LNCAP (cell line): ENCODE results near the gene AHRR.

Experiments
- TF ChIP-seq, protein P1 (sequence below): fragments of 450-650 bp; IDR thresholded peaks from 2 replicates; pipeline ENCODE4 v1.5.1; 2017; ENCODE audit warnings: mild to moderate bottlenecking

Gene AHRR

GRCh38 chr5:428219-428618, 106.7 kb downstream of the AHRR start:
- TF ChIP-seq, protein P1, sequence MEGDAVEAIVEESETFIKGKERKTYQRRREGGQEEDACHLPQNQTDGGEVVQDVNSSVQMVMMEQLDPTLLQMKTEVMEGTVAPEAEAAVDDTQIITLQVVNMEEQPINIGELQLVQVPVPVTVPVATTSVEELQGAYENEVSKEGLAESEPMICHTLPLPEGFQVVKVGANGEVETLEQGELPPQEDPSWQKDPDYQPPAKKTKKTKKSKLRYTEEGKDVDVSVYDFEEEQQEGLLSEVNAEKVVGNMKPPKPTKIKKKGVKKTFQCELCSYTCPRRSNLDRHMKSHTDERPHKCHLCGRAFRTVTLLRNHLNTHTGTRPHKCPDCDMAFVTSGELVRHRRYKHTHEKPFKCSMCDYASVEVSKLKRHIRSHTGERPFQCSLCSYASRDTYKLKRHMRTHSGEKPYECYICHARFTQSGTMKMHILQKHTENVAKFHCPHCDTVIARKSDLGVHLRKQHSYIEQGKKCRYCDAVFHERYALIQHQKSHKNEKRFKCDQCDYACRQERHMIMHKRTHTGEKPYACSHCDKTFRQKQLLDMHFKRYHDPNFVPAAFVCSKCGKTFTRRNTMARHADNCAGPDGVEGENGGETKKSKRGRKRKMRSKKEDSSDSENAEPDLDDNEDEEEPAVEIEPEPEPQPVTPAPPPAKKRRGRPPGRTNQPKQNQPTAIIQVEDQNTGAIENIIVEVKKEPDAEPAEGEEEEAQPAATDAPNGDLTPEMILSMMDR = no peak

DNA sequence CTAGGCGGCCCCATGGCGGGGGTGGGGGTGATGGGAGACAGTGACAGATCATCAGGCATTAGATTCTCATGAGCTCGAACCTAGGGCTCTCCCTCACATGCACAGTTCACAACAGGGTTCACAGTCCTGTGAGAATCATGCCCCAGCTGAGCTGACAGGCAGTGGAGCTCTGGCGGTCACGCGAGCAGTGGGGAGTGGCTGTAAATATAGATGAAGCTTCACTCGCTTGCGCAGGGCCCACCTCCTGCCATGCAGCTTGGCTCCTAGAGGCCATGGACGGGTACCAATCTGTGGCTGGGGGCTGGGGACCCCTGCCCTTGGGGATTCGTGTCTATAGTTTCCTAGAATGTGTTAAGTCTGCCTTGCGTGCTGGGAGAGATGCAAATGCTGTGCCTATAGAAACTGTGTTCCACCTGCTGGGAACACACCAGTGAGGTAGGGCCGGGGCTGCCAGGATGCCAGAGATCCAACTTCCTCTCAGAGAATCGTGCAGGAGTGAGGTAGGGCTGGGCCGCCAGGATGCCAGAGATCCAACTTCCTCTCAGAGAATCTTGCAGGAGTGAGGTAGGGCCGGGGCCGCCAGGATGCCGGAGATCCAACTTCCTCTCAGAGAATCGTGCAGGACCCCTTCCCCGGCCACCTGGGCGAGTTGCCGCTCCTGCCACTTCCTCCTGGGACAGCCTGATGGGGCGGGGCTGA, 107.4 kb downstream of the AHRR start:
- TF ChIP-seq, protein P1 = no peak

GRCh38 chr5:429453-430188, 108.1 kb downstream of the AHRR start:
- TF ChIP-seq, protein P1 = no peak

DNA sequence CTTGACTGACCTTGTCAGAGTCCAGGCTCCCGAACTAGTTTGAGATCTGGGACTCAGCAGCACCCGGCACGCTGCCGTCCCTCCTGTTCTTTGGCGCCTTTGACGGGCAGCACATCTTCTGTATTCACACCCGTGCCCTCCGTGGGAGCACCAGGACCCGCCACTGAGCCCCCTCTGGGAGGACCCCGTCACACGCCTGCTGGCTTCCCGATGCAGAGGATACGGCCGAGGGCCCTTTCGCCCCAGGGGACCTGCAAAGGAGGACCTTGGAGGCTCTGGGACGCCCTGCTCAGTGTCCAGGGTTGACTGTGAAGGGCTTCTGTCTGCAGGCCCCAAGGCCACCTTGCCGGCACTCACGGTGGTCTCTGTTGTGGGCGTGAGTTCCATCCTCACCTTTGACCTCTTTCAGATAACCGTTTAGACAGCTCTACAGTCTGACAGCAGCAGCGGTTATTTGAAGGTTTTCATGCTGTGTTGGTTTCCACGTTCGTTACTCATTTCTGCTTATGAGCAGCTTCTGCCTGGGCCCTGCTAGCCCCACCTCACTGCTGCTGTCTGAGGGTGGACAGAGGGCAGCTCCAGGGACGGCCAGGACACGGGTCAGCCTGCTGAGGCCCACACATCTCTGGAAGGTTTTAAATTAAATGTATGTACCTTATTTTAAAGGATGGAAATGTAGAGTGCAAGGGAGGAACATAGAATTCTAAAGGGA, 108.9 kb downstream of the AHRR start:
- TF ChIP-seq, protein P1 = no peak

- TF ChIP-seq, protein P1 = peak; percentile 54
Observed at GRCh38 chr5:431001-431710, 109.6 kb downstream of the AHRR start.

- TF ChIP-seq, protein P1 = no peak
Observed at GRCh38 chr5:431711-432050, 110.2 kb downstream of the AHRR start.

- TF ChIP-seq, protein P1 = no peak
Observed at GRCh38 chr5:432201-432927, 110.8 kb downstream of the AHRR start.
